NCI-H2029 treated with DMSO at 0.1 percent for 48 hours (cell line): ENCODE data around the gene SEC22C.
A peak's percentile ranks its signal among the peaks of the same experiment; 100 is the strongest.
"Not testable (repeated sequence)": the region's sequence is repeated elsewhere in the genome, so short reads cannot be mapped to it uniquely, and the experiment has no call there.

ENCODE experiments used
- DNase-seq: peaks from one replicate; lab custom pipeline; 2025; lab: John Stamatoyannopoulos, UW

SEC22C gene, protein sequence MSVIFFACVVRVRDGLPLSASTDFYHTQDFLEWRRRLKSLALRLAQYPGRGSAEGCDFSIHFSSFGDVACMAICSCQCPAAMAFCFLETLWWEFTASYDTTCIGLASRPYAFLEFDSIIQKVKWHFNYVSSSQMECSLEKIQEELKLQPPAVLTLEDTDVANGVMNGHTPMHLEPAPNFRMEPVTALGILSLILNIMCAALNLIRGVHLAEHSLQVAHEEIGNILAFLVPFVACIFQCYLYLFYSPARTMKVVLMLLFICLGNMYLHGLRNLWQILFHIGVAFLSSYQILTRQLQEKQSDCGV

DNA sequence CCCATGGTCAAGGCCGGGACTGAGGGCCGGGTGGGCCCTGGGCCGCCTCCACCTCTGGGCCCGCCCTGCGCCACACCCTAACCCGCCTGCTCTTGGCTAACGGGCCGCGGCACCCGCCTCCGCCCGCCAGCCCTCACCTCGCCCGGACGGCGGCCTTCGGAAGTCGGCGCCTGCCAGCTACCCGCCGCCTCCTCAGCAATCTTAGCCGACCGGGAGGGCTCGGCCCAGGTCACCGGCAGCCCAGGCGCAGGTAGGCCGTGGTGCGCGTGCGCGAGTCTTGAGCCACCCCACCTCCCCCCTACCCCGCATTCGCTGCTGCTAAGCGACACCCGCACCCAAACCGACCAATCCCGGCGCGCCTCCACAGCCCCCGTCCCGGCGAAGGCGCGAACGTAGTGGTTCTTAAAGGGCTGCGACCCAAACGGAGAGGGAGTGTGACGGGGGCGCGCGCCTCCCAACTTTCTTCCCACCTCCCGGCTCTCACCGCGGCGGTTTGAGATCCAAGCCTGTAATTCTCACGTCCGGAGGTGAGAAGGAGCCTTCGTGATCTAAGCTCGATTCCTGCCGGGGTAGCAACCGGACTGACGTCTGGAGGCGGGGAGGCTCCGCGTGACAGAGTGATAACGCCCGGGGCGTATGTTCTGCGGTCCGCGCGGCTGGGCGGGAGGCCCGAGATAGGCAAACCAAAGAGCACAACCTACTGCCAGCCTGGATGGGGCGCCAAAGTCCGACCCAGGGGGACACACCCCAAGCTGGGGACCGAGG is at the start of gene SEC22C:
Gene SEC22C, minus strand, starts transcription at position 259 of the 765 bp plus-strand sequence. CDS start 12,921 bp downstream, outside the sequence.
- DNase-seq: peak; percentile 87

DNA sequence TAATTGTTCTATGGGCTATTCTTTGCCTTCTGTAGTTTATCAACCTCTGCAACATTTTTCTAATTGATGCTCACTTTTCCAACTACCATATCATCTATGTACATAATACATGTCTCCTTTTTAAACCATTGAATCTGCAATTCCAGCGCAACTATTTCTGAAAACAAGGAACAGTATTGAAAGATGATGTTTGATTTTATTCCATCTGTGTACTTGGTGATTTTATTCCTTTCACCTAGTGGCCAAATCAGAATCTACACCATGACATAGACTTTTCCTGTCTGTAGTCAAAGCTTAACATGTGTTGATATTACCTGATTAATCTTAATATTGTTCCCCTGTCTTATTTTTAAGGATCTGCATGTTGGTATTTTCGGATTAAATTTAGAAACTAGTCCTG is 31.7 kb upstream of the SEC22C start:
- no peak for DNase-seq

DNA sequence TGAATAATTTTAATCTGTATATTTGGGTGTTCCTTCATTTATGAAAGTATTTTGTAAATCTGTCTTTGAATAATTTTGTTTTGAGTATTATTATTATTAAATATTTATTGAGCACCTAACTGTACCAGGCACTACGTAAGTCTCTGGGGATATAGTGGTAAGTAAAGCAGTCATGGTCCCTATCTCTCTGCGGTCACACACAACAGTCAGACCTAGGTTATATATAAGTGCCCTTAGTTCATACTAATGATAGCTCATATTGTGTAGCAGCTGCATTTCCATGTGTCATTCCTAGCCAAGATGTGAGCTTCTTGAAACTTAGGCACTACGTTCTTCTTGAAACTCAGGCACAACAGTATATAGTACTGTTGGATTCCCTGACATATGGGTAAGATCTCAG is 31.2 kb upstream of the SEC22C start:
- DNase-seq: no peak

DNA sequence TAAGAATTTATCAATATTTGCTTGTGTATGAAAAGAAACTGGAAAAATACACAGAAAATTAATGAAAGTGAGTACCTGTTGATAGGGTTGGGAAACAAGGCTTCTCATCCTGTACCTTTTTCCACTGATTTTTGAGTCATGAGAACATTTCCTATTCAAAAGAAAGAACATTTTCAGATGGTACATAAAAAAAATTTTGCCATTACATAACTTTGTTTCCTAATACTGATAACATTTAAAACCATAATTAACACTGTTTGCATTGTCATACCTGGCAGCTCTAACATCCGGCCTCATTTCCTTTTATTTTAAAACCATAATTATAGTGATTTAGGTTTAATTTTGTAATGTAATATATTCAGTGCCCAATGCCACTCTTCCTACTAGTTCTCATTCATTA is 30.4 kb upstream of the SEC22C start:
- no peak for DNase-seq

DNA sequence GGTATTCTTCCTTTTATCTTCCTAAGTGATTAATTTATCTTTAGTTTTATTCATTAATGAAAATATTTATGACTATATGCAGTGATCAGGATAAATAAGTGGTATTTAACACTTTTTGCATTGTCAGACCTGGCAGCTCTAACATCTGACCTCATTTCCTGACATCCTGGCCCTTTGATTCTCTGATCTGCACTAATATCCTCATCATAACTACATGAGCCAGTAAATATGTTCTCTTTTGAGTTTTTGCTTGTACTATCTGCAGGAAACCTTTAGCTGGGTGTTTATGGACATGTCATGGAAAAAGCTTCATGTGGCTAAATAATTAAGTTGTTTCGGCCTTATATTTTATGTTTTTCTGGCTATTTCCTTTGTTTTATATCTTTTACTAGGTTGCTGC is 29.2 kb upstream of the SEC22C start:
- no peak for DNase-seq

DNA sequence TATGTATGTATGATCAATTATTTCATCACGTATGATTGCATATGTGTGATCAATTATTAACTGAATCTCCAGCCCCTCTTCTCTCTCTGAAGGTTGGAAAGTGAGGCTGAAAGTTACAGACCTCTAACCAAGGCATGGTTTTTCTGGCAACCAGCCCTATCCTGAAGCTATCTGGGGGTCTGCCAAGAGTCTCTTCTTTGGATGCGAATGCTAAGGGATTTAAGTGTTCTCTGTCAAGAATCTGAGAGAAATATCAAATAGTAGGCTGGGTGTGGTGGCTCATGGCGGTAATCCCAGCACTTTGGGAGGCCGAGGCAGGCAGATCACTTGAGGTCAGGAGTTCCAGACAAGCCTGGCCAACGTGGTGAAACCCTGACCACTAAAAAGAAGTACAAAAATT is 26.8 kb upstream of the SEC22C start:
- no peak for DNase-seq

DNA sequence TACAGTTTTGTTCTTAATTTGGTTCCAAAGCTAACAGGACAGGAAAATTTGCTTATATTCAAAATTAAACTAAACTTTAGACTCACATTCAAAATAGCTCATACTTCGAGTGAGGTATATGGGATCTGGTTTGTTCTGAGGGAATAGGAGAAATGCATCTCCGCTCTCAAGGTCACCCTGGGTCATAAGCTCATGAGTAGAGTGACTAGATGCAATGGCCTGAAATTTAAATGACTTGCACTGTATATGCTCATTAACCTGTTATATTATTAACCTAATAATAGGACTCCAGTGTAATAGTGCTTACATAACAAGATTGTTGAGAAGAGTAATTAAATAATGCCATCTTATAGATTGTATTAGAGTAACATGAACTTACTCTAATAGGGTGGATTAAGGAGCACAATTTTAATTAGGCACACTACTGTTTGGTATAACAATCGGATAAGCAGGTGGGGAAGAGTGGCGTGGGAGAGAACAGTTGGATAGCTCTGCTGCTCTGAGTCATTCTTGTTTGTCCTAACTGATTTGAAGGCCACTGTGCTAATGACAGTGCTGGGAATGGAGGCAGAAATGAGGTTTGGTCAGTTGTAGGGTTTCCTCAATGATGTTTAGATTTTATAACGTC is 23.9 kb upstream of the SEC22C start:
- no peak for DNase-seq

DNA sequence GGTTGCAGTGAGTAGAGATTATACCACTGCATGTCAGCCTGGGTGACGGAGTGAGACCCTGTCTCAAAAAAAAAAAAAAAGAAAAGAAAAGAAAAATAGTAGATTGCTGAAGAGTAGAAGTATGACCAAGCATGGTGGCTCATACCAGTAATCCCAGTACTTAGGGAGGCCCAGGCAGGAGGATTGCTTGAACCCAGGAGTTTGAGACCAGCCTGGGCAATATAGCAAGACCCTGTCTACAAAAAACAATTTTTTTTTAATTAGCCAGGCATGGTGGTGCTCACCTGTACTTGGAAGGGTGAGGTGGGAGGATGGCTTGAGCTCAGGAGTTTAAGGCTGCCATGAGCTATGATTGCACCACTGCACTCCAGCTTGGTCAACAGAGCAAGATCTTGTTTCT is 21.2 kb upstream of the SEC22C start:
- DNase-seq: no peak

DNA sequence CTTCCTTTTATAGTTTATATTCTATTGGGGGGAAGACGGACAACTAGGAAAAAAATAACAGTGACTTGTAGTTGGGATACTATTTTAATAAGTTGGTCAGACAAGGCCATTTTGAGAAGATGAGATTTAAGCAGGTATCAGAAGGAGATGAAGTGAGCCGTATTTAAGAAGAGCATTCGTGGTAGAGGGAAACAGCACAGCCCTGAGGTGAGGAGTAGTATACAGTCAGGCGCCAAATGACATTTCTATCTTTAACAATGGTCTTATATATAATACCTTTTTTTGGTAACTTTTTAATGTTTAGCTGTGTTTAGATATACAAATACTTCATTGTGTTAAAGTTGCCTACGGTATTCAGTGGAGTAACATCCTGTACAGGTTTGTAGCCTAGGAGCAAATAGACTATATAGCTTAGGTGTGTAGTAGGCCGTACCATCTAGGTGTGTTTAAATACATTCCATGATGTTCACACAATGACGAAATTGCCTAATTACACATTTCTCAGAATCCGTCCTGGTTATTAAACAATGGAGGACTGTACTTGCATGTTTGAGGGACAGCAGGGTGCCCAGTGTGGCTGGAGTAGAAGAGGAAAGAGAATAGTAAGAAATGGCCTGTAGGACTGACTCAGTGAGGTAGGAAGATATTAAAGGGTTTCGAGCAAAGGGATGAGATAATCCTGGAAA is 20.3 kb upstream of the SEC22C start:
- no peak for DNase-seq

DNA sequence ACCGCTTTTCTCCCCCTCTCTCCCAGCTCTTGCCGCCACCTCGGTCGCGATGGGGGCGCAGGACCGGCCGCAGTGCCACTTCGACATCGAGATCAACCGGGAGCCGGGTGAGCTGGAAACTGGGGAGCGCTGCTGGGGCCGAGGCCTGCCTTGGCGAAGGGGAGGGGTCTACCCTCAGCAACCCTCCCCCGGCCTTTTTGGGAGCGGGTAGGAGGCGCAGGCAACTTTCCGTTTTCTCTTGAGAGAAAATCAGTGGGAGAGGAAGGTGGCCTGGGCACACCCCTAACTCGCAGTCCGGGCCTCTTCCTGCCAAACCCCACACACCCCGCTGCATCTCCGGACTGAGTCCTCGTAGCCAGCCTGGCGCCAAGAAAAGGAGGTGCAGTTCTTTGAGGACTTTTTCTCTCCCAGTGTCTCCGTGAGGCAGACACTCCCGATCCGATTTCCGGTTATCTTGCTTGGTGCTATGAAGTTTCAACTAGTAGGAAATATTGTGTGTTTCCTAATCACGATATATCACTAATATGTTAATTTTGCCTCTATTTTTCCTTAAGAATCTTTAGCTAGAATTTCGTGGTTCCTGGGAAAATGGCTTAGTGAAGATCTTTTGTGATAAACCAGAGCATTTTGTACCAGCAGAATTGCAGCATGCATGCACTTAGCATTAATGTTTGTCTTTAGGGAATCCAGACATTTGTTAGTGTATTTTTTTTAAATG is 19.4 kb upstream of the SEC22C start:
- peak; percentile 57 for DNase-seq

DNA sequence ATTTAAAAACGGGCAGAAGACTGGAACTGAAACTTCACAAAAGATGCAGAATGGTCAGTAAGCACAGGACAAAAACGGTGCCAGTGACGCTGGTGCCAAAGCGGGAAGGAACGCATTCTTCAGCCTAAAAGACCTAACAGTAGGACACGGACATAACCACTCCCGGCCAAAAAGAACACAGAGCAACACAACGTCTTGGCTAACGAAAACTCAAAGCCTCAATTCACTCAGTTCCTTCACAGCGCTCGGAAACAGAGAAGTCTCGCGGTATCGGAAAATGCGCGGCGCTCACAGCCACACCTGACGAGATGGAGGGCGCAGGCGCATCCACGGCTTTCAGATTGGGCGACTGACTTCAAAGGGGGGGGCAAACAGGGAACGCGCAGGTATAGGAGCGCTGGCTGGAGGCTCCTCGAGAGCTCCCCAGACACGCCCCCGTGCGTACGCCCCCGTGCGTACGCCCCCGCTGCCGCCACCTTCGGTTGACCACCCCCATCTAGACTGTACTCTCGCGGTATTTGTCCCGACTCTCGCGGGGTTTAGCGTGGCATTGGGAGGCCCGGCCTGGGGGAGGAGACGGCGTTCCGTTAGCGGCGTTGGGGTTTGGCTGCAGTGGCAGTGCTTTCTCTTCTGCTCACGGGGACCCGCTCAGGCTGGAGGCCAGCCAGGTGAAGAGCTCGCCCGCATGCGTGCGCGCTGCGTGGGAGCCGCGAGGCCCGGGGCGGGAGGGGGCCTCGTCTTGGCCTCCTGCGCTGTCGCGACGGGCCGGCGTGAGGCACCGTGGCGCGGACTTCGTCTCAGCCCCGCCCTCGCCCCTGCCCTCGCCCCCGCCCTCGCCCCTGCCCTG is 18.6 kb upstream of the SEC22C start, which contains the start of gene NKTR:
Gene NKTR, plus strand, starts transcription at position 576 of the 847 bp plus-strand sequence. CDS start 321 bp downstream, outside the sequence.
- peak; percentile 98 for DNase-seq

DNA sequence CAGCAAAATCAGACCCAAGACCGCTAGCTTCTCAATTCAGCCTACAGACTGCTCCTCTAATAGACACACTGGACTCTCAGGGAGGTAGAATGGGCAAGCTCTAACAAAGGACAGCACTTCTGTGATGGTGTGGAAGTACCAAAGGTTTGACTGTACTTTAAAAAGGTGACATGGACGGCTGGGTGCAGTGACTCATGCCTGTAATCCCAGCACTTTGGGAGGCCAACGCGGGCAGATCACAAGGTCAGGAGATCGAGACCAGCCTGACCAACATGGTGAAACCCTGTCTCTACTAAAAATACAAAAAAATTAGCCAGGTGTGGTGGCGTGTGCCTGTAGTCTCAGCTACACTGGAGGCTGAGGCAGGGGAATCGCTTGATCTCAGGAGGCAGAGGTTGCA is 15.3 kb upstream of the SEC22C start:
- DNase-seq: not testable (repeated sequence)

DNA sequence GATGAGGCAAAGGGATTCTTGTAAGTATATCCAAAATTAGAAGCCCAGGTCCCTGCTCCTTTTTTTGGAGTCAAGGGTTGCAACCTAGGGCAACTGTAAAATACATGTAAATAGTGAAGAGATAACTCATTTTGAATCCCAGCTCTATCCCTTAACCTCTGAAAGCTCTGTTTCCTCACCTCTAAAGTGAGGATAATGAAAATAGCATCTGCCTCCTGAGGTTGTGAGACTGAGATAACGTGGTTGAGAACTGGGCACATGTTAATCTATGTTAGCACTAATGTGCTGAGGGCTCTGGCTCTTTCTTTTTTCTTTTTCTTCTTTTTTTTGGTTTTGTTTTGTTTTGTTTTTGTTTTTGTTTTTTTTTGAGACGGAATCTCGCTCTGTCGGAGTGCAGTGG is 13.9 kb upstream of the SEC22C start:
- no peak for DNase-seq

DNA sequence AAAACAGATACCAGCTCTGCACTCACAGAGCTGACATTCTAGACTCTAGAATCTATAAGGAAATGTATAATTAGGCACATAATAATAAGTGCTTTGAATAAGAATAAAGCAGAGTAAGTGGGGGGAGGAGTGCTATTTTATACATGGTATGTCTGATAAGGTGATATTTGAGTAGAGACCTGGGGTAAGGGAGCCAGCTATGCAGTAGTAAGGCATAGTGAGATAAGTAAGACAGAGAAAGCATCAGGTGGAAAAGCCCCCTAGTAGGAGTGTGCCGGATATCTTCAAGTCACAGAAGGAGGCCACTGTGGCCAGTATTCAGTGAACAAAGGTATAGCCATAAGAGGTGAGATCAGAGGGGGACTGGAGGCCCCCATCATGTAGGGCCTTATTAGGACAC is 11.9 kb upstream of the SEC22C start:
- DNase-seq: no peak

DNA sequence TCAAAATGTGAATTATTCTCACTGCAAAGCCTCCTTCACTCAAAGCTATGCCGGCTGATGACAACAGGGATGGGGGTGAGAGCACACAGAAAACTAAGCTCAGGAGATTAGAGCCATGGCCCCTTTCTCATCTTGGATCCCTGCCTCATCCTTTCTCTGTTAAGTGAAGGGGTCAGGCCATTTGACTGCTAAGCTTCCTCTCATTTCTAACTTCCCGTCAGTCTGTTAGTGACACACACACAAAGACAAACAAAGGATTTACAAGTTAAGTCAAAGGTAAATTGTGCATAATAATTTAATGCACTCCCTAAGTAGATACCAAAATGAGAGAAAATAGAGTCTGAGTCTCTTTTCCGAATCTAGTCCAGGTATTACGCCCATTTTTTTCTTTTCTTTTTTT is 10.0 kb upstream of the SEC22C start:
- no peak for DNase-seq

DNA sequence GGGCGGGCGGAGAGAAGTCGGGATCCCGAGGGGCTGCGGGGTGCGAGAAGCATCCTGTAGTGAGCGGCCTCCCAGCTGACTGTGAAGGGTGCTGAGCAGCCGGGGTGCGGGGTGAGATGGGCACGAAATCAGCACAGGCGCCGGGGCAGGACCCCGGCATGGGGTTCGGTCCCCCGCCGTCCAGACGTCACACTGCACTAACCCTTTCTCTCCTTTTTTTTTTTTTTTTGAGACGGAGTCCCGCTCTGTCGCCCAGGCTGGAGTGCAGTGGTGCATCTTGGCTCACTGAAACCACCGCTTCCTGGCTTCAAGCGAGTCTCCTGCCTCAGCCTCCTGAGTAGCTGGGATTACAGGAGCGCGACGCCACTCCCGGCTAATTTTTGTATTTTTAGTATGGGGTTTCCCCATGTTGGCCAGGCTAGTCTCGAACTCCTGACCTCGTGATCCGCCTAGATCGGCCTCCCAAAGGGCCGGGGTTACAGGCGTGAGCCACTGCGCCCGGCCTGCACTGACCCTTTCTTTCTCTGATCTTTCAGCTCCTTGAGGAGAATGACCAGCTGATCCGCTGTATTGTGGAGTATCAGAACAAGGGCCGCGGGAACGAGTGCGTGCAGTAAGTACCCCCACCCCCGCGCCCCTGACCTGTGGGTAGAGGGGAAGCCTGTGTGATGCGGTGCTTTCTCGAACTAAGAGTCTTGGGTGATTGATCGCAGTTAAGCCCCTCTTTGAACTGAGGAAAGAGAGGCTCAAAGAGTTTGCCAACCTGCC is 9.4 kb upstream of the SEC22C start:
- no peak for DNase-seq

DNA sequence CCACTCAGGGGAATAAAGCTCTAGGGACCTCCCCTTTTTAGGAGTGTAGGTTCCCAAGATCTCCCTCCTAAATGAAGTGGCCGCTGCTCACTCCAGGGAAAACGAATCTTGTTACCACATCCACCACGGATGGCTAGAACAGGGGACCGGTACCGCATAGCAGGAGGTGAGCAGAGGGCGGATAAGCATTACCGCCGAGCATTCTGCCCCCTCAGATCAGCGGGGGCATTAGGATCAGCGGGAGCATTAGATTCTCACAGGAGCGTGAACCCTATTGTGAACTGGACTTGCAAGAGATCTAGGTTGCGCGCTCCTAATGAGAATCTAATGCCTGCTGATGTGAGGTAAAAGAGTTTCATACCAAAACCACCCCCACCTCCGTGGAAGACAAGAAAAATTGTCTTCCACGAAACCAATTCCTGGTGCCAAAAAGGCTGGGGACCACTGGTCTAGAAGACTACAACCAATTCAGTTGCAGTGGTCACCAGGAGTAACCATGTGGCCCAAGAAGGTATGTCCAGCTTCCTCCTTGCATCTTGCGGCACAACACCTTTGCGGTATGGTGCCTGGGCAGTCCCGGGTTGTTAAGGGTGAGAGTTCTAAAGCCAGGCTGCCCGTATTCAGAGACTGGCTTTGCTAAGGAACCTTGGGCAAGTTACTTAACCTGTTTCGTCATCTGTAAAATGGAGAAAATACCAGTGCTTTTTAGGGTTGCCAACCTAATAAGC is 7.8 kb upstream of the SEC22C start:
- DNase-seq: no peak

DNA sequence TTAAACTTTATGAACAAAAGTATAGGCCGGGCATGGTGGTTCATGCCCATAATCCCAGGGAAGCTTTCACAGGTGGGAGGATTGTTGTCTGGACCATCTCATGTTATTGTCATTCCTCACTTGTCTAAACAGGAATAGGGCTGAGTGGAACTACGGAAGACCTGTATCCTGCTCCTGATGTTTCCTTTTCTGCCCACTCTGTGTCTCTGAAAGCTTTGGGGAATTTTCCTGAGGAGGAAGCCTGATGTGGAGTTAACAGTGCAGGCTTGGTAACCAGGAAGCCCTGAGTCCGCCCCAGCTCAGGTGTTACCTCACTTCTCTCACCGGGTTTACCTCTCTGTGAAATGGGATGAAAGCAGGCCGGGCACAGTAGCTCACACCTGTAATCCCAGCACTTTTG is 6.9 kb upstream of the SEC22C start:
- DNase-seq: no peak

DNA sequence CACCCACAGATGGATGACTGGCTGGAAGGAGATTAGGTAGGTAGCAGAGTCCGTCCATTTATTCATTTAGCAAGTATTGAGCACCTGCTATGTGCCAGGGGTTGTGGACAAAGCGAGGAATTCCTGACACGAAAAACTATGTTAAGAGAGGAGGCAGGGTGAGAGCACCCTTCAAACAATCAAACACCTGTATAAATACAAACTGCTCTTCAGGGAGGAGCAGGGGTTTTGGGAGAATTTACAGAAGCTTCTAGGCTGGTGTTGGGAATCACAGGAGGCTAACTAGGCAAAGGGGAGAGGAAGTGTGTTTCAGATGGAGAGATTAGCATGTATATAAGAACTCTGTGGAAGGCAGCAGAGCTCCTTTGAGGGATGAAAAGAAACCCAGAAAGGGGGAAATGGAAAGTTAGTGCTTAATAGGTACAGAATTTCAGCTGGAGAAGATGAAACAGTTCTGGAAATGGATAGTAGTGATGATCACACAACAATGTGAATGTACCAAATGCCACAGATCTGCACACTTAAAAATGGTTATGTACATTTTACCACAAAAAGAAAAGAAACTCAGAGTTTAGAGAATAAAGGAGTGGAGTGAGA is 805 bp upstream of the SEC22C start:
- no peak for DNase-seq
